GM12801 (cell line): ENCODE data around the gene MSTN.

Source experiments
- TF ChIP-seq, protein P1 (sequence below): IDR thresholded peaks from one replicate; pipeline ENCODE4 v1.5.1; 2011; ENCODE audit warnings: control low read depth; ENCODE audit not compliant: insufficient read length; ENCODE audit errors: extremely low read depth

The MSTN gene

DNA sequence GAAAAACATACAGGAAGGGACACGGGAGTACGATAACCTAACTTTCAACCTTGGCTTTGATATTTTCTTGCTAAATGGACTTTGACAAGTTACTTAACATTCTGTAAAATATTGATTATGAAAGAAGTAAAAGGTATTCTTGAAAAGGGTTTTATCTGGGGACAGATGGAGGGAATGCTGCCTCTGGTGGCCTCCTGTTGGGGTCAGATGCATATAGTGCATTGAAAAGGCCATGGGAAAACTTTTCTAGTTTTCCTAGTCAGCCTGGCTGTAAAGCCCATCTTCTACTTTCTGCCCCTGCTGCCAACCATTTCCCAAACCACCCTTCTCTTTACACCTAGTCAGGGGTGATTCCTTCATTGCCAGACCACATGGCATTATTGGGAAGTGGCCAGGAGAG, 22.2 kb upstream of the MSTN start:
- TF ChIP-seq, protein P1, sequence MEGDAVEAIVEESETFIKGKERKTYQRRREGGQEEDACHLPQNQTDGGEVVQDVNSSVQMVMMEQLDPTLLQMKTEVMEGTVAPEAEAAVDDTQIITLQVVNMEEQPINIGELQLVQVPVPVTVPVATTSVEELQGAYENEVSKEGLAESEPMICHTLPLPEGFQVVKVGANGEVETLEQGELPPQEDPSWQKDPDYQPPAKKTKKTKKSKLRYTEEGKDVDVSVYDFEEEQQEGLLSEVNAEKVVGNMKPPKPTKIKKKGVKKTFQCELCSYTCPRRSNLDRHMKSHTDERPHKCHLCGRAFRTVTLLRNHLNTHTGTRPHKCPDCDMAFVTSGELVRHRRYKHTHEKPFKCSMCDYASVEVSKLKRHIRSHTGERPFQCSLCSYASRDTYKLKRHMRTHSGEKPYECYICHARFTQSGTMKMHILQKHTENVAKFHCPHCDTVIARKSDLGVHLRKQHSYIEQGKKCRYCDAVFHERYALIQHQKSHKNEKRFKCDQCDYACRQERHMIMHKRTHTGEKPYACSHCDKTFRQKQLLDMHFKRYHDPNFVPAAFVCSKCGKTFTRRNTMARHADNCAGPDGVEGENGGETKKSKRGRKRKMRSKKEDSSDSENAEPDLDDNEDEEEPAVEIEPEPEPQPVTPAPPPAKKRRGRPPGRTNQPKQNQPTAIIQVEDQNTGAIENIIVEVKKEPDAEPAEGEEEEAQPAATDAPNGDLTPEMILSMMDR = no peak

DNA sequence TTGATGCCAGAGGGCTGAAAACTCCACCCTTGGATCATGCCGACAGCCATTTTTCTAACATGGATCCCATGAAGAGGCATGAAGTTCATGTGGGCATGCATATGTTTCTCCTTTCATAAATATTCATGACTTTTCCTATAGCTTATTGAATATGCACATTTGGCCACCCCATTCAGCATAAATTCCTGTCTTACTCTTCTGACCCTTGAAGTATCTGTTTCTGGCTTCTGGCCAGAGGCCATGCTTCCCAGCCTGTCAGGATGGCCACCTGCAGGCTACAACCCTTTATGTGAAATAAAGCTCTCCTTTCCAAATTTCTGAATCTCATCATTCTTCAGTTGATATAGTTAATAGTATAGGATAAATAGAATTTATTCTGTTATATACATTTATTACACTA, 19.6 kb upstream of the MSTN start:
- TF ChIP-seq, protein P1 = no peak

DNA sequence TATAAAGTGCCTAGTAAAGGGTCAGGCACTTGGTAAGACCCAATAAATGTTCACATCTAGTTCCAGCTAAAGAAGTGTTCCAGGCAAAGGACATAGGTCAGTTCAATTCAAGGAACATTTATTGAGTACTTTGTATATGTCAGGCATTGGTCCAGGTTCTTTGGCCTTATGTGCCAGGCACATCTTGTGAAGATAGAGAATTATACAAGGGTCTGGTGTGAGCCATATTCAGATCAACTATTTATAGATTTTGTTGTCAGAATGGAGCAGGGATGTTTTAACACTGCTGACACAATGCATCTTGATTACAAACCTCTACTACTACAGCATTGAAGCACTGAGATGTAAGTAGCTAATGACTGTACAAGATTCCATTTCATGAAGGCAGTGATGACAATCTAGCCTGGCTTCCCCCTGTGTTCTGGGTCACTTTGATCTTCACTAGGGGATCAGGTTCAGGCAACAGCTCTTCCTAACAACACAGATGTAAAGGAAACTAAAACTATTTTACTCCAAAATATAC, 18.1 kb upstream of the MSTN start:
- TF ChIP-seq, protein P1 = no peak

DNA sequence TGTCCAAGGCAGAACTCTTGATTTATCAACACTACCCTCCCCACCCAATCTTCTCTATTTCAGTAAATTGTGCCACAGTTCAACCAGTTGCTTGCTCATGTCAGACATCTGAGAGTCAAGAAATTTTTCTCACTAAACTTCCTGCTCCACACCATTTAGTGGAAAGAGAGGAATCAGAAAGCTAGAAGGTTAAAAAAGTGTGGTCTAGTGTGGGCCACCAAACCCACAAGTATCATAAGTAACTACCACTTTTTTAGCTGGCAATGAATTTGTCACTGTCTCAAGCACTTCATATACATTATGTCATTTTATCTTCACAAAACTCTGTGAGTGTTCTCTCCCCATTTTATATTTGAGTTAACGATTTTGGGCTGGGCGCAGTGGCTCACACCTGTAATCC, 16.6 kb upstream of the MSTN start:
- TF ChIP-seq, protein P1 = no peak

DNA sequence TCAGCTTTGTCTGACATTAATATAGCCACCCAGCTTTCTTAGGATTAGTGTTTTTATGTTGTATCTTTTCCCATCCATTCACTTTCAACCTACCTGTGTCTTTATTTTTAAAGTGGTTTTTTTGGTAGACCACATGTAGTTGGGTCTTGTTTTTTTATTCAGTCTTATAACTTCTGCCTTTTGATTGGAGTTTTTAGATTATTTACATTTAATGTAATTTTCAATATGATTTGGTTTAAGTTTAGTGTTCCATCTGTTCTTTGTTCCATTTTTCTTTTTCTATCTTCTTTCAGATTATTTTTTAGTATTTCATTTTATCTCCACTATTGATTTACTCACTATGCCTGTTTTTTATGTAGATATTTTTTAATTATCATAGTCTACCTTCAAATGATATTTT, 13.1 kb upstream of the MSTN start:
- TF ChIP-seq, protein P1 = no peak

DNA sequence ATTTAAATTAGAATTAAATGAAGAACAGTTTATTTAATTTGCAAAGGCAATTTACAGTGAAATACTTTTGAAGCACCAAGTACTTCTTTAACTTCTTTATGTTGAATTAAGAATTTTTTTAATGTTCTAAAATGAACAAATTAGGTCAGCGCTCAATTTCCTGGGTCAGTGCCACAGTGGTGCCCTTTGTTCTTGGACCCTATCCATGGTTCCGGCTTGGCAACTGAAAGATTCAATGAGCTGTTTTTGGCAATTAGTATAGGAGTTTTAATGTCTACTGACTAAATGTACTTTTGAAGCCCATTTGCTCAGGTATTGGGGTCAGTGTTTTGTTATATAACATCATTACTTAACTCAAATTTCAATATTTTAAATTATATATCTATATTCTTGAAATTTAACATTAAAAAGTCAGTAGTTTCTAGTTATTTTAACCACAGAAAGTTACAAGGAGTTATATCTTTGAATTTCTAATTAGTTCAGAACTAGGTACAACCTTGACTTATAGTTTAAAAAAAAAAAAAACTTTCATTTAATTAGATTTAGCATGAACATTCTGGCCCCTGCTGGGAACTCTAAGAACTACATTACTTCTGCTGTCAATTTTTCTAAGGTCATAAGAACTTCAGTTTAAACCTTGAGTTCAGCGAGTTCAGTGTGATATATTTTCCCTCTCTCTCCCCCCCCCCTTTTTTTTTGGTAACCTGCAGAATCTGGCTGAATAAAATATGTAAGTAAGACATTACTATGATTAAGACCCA, 7.6 kb upstream of the MSTN start:
- TF ChIP-seq, protein P1 = no peak

DNA sequence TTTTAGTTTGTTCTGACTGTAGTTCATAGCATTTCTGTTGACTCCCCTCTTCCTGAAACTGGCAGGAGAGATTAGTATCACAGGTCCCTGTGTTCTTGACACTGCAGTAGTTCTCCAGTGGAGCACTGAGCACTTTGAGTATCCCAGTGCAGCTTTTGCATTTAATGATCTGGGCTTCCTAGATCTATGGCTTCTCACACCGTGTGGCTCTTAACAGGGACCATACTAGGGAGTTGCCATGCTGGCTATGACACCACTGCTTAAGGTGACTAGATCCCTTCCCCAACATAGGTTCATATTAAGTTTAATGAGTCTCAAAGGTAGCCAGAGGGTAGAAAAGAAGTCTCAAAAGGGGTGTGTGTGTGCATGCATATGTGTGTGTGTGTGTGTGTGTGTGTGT, 6.2 kb upstream of the MSTN start:
- TF ChIP-seq, protein P1 = no peak
